ENCODE results near the gene PTPN2. TPM values are rescaled to one million over a fixed set of nuclear protein-coding genes. Genes with fewer than 3 reads are reported as not detected.

Gene PTPN2
- total and polyA plus RNA-seq, 5 experiments from 2014 or later = 62.7 to 76.1 (median 71.7) TPM

- POLR2A ChIA-PET = no interaction called here
- H3K27me3 Mint-ChIP-seq = no peaks in the 10 kb centered on the region
- peaks cover 0 to 2% (median 0%) of the 10 kb centered on the region in 3 donors for H3K36me3 Mint-ChIP-seq
- H3K9me3 Mint-ChIP-seq = no peaks in the 10 kb centered on the region
- H3K4me1 Mint-ChIP-seq = peaks cover 10 to 27% (median 22%) of the 10 kb centered on the region in 4 donors
- ATAC-seq = no peak
- DNase-seq = no peak
- no peak overlapping the region for H3K4me3 Mint-ChIP-seq
- H3K27ac Mint-ChIP-seq = no peak overlapping the region
Measured at GRCh38 chr18:12747530-12748315, 136.3 kb downstream of the PTPN2 start.

DNA sequence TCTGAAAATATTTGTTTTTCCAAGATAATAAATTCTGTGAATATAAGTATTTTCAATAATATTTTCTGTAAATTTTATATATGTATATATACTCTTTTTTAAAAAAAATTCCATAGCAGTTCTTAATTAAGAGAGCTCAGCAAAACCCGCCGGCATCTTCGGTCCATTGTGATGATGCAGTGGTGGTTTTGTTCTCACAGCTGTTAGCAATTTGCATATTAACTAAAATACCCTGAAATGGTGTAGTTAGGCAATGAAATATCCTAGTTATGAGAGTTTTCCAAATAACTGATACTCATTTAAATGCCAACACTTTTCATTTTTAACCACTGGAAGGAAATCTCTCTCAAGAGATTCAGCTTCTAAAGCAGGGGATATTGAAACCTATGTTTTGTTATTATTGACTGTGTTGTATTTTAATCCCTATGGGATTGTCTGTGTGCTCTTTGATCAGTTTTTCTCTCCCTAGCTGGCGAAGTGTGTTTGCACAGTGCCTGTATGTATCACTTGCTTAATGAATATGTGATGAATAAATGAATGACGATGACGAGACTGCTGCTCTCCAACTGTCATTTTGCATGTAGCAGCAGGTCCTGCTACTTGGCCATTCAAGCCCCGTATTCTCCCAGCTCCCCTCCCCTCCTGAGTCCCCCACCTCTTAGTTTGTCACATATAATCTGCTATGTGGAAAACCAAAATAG lies 138.8 kb downstream of the PTPN2 start:
- DNase-seq = no peak
- no peak for ATAC-seq
- Mint-ChIP-seq H3K9me3 (no peaks in the 10 kb centered on the region), H3K27me3 (no peaks in the 10 kb centered on the region), H3K27ac (no peak overlapping the region), H3K36me3 (peaks cover 0 to 2% (median 0%) of the 10 kb centered on the region in 3 donors), H3K4me1 (peaks cover 8 to 15% (median 13%) of the 10 kb centered on the region in 4 donors), H3K4me3 (no peak overlapping the region)
- POLR2A ChIA-PET = interaction anchor here (0.6 kb wide), 1 partner anchor 29 kb away, joined by 3 read pairs; no protein-coding TSS in a partner anchor

GRCh38 chr18:12744103-12744502 lies 139.9 kb downstream of the PTPN2 start:
- DNase-seq (peak in 3 of 10 donors; percentile 32 to 38 (median 35)), ATAC-seq (peak in 1 of 2 donors; percentile 25)
- POLR2A ChIA-PET = interaction anchor here (0.7 kb wide), 1 partner anchor 140 kb away, joined by 3 read pairs; the partner anchor contains the start of gene PTPN2
- Mint-ChIP-seq H3K4me1 (peaks cover 2 to 4% (median 2%) of the 10 kb centered on the region in 4 donors), H3K36me3 (peaks cover 0 to 2% (median 0%) of the 10 kb centered on the region in 3 donors), H3K9me3 (no peaks in the 10 kb centered on the region), H3K27ac (no peak overlapping the region), H3K27me3 (no peaks in the 10 kb centered on the region), H3K4me3 (no peak overlapping the region)

- Mint-ChIP-seq H3K9me3 (no peaks in the 10 kb centered on the region), H3K27ac (no peak overlapping the region), H3K4me1 (peaks cover 0 to 2% (median 0%) of the 10 kb centered on the region in 4 donors), H3K36me3 (no peaks in the 10 kb centered on the region), H3K4me3 (no peak overlapping the region), H3K27me3 (no peaks in the 10 kb centered on the region)
- POLR2A ChIA-PET = no interaction called here
- DNase-seq (no peak), ATAC-seq (no peak)
Measured at GRCh38 chr18:12742453-12742852, 141.6 kb downstream of the PTPN2 start.

Other genes with a start within 250 kb of the PTPN2 start
- gene SPIRE1, start 226.1 kb downstream of the PTPN2 start, total RNA-seq = 1 to 10 TPM; 2.2 to 3.5 TPM
- gene SPIRE1, start 226.1 kb downstream of the PTPN2 start, polyA plus RNA-seq = 1 to 10 TPM in 1 of 3 donors, under 1 TPM in 1, not detected in 1; 0.46 to 1.2 TPM
- gene CEP76, start 181.5 kb downstream of the PTPN2 start, total RNA-seq = 10 to 100 TPM; 11.0 to 11.9 TPM
- gene CEP76, start 181.5 kb downstream of the PTPN2 start, polyA plus RNA-seq = 1 to 10 TPM; 2.9 to 7.3 (median 4.0) TPM
- gene PSMG2, start 181.2 kb downstream of the PTPN2 start, total RNA-seq = 10 to 100 TPM; 70.7 to 79.0 TPM
- 100 to 1,000 TPM; 110 to 117 (median 113) TPM for gene PSMG2, start 181.2 kb downstream of the PTPN2 start, polyA plus RNA-seq
- gene SEH1L, start 63.8 kb upstream of the PTPN2 start, total RNA-seq = 10 to 100 TPM; 40.9 to 41.7 TPM
- 10 to 100 TPM; 25.5 to 37.1 (median 35.5) TPM for gene SEH1L, start 63.8 kb upstream of the PTPN2 start, polyA plus RNA-seq
- 10 to 100 TPM; 36.7 to 40.9 TPM for gene CEP192, start 107.1 kb upstream of the PTPN2 start, total RNA-seq
- gene CEP192, start 107.1 kb upstream of the PTPN2 start, polyA plus RNA-seq = 1 to 10 TPM; 3.0 to 6.7 (median 5.2) TPM